Fibroblast of the aortic adventitia (primary cell): ENCODE measurements around the gene CAMK2G. TPM values are rescaled to one million over a fixed set of nuclear protein-coding genes. Genes with fewer than 3 reads are reported as not detected.

Experiments
- DNase-seq: peaks from one replicate; pipeline ENCODE4 v3.0.0-alpha.2; 2010; ENCODE audit warnings: low read depth
- H3K4me3 ChIP-seq: 2 replicates; pipeline ENCODE4 v1.5.1; 2011; ENCODE audit warnings: low read depth, mild to moderate bottlenecking, control low read depth, low read length, moderate library complexity
- CTCF ChIP-seq: IDR thresholded peaks from 2 replicates; pipeline ENCODE4 v1.5.1; 2011; ENCODE audit warnings: mild to moderate bottlenecking, low read length, control low read depth, inconsistent platforms; ENCODE audit not compliant: insufficient read depth
- total RNA-seq: library from RNA; depleted of rRNA; stranded (reverse); fragments of >200 nt; gene quantifications from 2 replicates; pipeline ENCODE4 v1.2.3, GENCODE V29; 2012; ENCODE audit warnings: low replicate concordance

CAMK2G gene
- total RNA-seq, 1 donor = 25.8 TPM

DNA sequence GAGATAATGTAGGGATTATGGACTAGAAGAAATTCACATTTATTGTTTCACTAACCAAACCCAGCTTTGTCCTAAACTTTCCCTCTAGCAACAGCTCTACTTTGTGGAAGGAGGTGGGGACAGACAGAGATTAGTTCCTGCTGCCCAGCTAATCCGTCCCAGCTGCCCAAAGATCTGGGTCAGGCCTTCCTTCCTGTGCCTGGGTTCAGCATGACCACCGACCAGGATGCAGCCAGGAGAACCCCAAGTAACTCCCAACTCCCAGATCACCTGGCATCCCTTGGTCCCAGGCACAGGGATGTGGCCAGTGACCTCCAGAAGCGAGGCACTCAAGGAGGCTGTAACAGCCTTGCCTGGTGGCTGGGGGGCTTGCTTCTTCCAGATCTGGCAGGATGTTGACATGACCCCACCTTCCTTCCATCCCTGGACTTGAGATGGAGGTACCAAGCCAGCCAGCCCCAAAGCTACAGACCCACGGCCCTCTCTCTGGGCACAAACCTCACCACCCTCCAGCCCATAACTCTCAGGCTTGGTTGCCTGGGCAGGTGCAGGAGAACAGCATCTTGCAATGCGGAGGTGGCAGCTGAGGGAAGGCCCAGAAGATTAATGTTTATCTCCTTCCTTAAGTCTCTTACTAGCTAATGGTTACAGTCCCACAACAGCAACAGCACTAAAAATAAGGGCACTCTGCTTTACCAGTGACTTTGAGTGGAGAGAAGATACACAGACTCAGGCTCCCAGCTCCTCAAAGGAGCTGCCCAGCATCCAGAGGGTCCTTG, 11.1 kb downstream of the CAMK2G start:
- DNase-seq = no peak
- TF ChIP-seq CTCF = no peak
- H3K4me3 ChIP-seq = no peak overlapping the region

DNA sequence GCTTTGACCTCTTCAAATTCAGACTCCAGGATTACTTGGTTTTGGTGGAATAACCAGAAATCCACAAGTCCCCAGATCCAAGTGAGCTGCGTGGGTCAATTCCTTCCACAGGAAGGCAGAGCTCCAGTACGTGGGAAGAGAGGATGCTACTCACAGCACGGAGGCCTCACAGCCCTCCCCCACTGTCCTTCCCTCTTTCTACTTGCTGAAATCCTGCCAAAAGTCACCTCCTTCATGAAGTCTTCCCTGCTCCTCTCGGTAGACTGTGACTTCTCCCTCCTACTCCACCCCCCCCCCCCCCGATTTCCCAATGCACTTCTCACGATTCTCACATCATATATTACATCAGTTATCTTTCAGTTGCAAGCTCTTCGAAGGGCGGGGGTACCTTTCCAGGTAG, 12.3 kb downstream of the CAMK2G start:
- TF ChIP-seq CTCF = no peak
- no peak overlapping the region for H3K4me3 ChIP-seq
- DNase-seq = no peak

DNA sequence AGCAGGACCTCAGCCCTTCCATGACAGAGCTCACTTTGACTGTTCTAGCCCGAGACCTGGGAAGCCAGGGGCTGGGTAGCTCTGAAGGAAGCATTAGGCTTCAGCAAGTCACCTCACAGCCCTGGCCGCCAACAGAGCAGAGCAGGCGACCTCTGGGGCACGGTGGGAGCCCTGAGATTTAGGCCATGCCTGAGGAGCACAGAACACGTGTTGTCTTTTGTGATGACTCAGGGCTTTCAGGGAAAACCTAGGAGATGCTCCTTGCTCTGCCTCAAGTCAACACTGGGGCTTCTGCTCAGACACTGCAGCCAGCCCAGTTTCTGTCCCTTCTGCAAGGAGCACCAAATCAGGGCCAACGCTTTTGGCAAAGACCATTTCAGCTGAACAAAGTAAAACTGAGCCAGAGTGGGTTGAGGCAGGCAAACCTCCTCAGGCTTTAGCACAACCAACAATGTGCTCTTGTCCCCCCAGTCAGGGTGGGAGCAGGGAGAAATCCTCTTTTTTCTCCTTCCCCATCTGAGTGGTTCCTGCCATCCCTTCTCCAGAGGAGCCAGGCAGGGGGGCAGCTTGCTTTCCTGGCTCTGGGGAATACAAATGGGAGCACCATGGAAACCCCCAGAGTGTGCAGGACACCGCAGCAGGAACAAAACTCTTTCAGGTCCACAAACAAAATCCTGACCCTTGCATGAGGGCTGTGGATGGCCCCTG, 14.4 kb downstream of the CAMK2G start:
- H3K4me3 ChIP-seq = no peak overlapping the region
- no peak for DNase-seq
- TF ChIP-seq CTCF = no peak

DNA sequence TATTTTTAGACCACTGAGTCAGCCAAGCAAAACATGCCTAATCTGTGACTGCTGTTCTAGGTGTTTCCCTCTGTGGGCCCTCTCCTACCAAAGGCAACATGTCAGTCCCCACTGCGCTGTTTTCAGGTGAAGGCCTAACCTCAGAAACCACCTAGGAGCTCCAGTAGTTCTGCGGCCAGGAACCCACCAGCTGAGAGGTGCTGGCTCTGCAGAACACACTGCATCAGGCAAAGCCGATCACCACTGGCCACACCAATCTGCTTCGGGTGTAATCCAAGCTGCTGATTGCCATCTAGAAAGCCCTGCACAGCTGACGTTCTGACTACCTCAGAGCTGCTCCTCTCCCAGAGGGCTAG, 14.9 kb downstream of the CAMK2G start:
- no peak for DNase-seq
- TF ChIP-seq CTCF = no peak
- H3K4me3 ChIP-seq = no peak overlapping the region

GRCh38 chr10:73858750-73859427, 15.5 kb downstream of the CAMK2G start:
- TF ChIP-seq CTCF = no peak
- DNase-seq = no peak
- H3K4me3 ChIP-seq = no peak overlapping the region

- H3K4me3 ChIP-seq = no peak overlapping the region
- TF ChIP-seq CTCF = no peak
- DNase-seq = no peak
Observed at GRCh38 chr10:73858013-73858708, 16.2 kb downstream of the CAMK2G start.
